NCI-H345 (cell line): ENCODE data around the gene SNX8.
"Not testable (repeated sequence)": the region's sequence is repeated elsewhere in the genome, so short reads cannot be mapped to it uniquely, and the experiment has no call there.

Experiments
- DNase-seq: peaks from one replicate; lab custom pipeline; 2025; lab: John Stamatoyannopoulos, UW

SNX8 gene

GRCh38 chr7:2289621-2290020 is 24.6 kb downstream of the SNX8 start:
- DNase-seq = no peak

- no peak for DNase-seq
Observed at GRCh38 chr7:2289111-2289586, 25.1 kb downstream of the SNX8 start.

- no peak for DNase-seq
Observed at GRCh38 chr7:2288503-2288902, 25.7 kb downstream of the SNX8 start.

- no peak for DNase-seq
Observed at GRCh38 chr7:2287745-2288144, 26.5 kb downstream of the SNX8 start.

GRCh38 chr7:2283074-2283473 is 31.2 kb downstream of the SNX8 start:
- no peak for DNase-seq

- DNase-seq = no peak
Observed at GRCh38 chr7:2282185-2282751, 32.0 kb downstream of the SNX8 start.

GRCh38 chr7:2281541-2281940 is 32.7 kb downstream of the SNX8 start:
- DNase-seq = no peak

- DNase-seq = no peak
Observed at GRCh38 chr7:2280424-2280823, 33.8 kb downstream of the SNX8 start.

GRCh38 chr7:2279896-2280295 is 34.3 kb downstream of the SNX8 start:
- no peak for DNase-seq

GRCh38 chr7:2278026-2278425 is 36.2 kb downstream of the SNX8 start:
- DNase-seq = no peak

GRCh38 chr7:2276107-2276506 is 38.1 kb downstream of the SNX8 start:
- no peak for DNase-seq

GRCh38 chr7:2275101-2275500 is 39.1 kb downstream of the SNX8 start:
- no peak for DNase-seq

- DNase-seq = no peak
Observed at GRCh38 chr7:2274666-2275065, 39.6 kb downstream of the SNX8 start.

- DNase-seq = no peak
Observed at GRCh38 chr7:2273866-2274265, 40.4 kb downstream of the SNX8 start.

- DNase-seq = no peak
Observed at GRCh38 chr7:2272031-2272430, 42.2 kb downstream of the SNX8 start.

GRCh38 chr7:2271273-2272026 is 42.8 kb downstream of the SNX8 start:
- no peak for DNase-seq

- no peak for DNase-seq
Observed at GRCh38 chr7:2270495-2270894, 43.7 kb downstream of the SNX8 start.

- no peak for DNase-seq
Observed at GRCh38 chr7:2269991-2270460, 44.2 kb downstream of the SNX8 start.

GRCh38 chr7:2269089-2269990 is 44.9 kb downstream of the SNX8 start:
- not testable (repeated sequence) for DNase-seq

- no peak for DNase-seq
Observed at GRCh38 chr7:2266911-2267310, 47.3 kb downstream of the SNX8 start.

- no peak for DNase-seq
Observed at GRCh38 chr7:2264158-2264557, 50.1 kb downstream of the SNX8 start.

GRCh38 chr7:2263176-2263575 is 51.1 kb downstream of the SNX8 start:
- DNase-seq = no peak

GRCh38 chr7:2261611-2262010 is 52.6 kb downstream of the SNX8 start:
- DNase-seq = no peak
